Osteocyte (in vitro differentiated cells): ENCODE data around the gene ZIC1. TPM values are rescaled to one million over a fixed set of nuclear protein-coding genes. Genes with fewer than 3 reads are reported as not detected.
A peak's percentile ranks its signal among the peaks of the same experiment; 100 is the strongest.

Source experiments
- DNase-seq: peaks from one replicate; pipeline ENCODE4 v3.0.0; 2021; ENCODE audit warnings: mixed read lengths; ENCODE audit not compliant: unreplicated experiment; ENCODE audit errors: extremely low spot score
- H3K27ac Mint-ChIP-seq: one replicate; pipeline ENCODE4 v1.8.0; 2021; ENCODE audit warnings: mild to moderate bottlenecking, mixed read lengths; ENCODE audit not compliant: unreplicated experiment
- H3K27me3 Mint-ChIP-seq: one replicate; pipeline ENCODE4 v1.8.0; 2021; ENCODE audit warnings: mixed read lengths; ENCODE audit not compliant: unreplicated experiment
- H3K36me3 Mint-ChIP-seq: one replicate; pipeline ENCODE4 v1.8.0; 2021; ENCODE audit warnings: mixed read lengths; ENCODE audit not compliant: unreplicated experiment
- H3K4me1 Mint-ChIP-seq: one replicate; pipeline ENCODE4 v1.8.0; 2021; ENCODE audit warnings: mixed read lengths; ENCODE audit not compliant: unreplicated experiment
- H3K4me3 Mint-ChIP-seq: one replicate; pipeline ENCODE4 v1.8.0; 2021; ENCODE audit warnings: mild to moderate bottlenecking, moderate library complexity, mixed read lengths; ENCODE audit not compliant: unreplicated experiment
- H3K9me3 Mint-ChIP-seq: one replicate; pipeline ENCODE4 v1.8.0; 2021; ENCODE audit warnings: mixed read lengths; ENCODE audit not compliant: unreplicated experiment
- long read RNA-seq: library from polyadenylated mRNA; unstranded; transcript quantifications from one replicate; pipeline ENCODE4 v2.0.0, GENCODE V29; 2021
- total RNA-seq: library from RNA; stranded (reverse); gene quantifications from 2 replicates; pipeline ENCODE4 v1.2.1, GENCODE V29; 2021
- TF ChIP-seq, protein P1 (sequence below): fragments of 200-600 bp; sonication (generic); IDR thresholded peaks from 2 replicates; pipeline ENCODE4 v1.5.0; 2021; ENCODE audit warnings: antibody characterized with exemption, mild to moderate bottlenecking, moderate library complexity

ZIC1 gene
- 89.9 and 96.9 TPM in 2 replicates for total RNA-seq
- long read RNA-seq, partial matches to known transcripts = 0 of 22 reads
- long read RNA-seq, other reads (novel, unspliced or antisense) = 22 of 22 reads

- TF ChIP-seq, protein P1, sequence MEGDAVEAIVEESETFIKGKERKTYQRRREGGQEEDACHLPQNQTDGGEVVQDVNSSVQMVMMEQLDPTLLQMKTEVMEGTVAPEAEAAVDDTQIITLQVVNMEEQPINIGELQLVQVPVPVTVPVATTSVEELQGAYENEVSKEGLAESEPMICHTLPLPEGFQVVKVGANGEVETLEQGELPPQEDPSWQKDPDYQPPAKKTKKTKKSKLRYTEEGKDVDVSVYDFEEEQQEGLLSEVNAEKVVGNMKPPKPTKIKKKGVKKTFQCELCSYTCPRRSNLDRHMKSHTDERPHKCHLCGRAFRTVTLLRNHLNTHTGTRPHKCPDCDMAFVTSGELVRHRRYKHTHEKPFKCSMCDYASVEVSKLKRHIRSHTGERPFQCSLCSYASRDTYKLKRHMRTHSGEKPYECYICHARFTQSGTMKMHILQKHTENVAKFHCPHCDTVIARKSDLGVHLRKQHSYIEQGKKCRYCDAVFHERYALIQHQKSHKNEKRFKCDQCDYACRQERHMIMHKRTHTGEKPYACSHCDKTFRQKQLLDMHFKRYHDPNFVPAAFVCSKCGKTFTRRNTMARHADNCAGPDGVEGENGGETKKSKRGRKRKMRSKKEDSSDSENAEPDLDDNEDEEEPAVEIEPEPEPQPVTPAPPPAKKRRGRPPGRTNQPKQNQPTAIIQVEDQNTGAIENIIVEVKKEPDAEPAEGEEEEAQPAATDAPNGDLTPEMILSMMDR = no peak
- Mint-ChIP-seq H3K9me3 (no peaks in the 10 kb centered on the region), H3K27ac (peak within 1 kb of the TSS; percentile 98)
Observed at GRCh38 chr3:147409143-147410115, at the start of gene ZIC1. Gene ZIC1 (plus strand): TSS chr3:147409365. CDS start chr3:147410113, 748 bp downstream.

DNA sequence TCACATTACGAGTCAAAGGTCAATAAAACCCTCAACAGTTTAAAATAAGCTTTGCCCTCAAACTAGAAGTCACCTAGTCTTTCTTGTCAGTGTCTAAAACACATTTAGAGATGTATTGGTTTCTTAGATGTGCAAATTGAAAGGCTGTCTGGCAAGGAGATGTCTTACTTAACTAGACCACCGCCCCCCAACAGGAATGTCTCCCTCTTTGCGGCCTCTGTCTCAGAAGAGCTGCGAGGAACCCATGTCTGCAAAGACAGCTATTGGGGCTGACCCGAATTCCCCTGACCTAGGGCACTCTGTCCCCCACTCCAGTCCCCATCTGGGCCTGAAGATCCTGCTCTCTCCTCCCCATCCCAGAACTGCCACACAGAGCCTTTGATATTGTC, 49.1 kb upstream of the ZIC1 start:
- Mint-ChIP-seq H3K4me3 (no peak overlapping the region), H3K27ac (no peak overlapping the region), H3K36me3 (peaks cover 2% of the 10 kb centered on the region), H3K9me3 (no peaks in the 10 kb centered on the region), H3K4me1 (peaks cover 7% of the 10 kb centered on the region), H3K27me3 (peaks cover 85% of the 10 kb centered on the region)
- no peak for DNase-seq
- TF ChIP-seq, protein P1 = no peak

More at GRCh38 chr3:147409143-147410115, at the start of gene ZIC1:
- Mint-ChIP-seq H3K36me3 (peaks cover 30% of the 10 kb centered on the region), H3K4me1 (peaks cover 42% of the 10 kb centered on the region), H3K4me3 (peak within 1 kb of the TSS; percentile 85), H3K27me3 (no peaks in the 10 kb centered on the region)
- DNase-seq = peak; percentile 96

DNA sequence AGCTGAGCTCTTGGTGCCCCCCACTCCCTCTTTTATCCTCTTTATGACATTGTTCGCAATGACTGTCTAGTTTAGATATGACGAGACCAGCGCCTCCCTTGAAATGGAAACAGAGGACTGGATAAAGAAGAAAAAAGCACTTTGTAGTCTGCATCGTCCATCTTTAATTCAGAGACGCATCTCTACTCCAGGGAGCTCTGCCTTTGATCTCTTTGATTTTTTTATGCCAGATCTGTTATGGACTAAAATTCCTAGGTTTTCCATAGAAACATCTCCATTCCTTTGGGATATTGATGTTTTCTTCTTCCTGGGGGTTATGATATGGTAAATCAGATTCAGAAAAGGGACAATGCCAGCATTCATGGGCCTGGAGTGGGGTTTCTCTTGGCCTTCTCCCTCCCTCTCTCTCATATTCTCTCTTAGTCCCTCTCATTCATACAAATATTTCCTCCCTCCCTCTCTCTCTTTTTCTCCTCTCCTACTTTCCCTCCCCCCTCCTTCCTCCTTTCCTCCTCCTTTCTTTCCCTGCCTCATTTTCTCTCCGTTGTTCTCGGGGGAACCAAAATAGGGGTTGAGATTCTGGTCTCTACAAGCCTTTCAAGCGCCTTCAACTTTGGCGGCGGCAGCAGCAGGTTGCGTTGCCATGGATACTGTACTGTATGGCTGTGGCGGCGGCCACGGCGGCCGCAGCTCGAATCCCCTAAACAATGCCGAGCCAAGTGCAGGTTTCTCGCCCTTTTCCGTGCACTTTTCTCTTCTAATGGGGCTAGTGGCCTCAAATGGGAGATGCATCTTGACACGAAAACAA, 48.3 kb upstream of the ZIC1 start:
- no peak overlapping the region for H3K27ac Mint-ChIP-seq
- no peak for DNase-seq

GRCh38 chr3:147361454-147362420, 47.4 kb upstream of the ZIC1 start:
- Mint-ChIP-seq H3K4me1 (peaks cover 5% of the 10 kb centered on the region), H3K27ac (no peak overlapping the region), H3K4me3 (peak overlapping the region; percentile 57), H3K36me3 (peaks cover 2% of the 10 kb centered on the region), H3K27me3 (peaks cover 85% of the 10 kb centered on the region), H3K9me3 (no peaks in the 10 kb centered on the region)
- TF ChIP-seq, protein P1 = peak; percentile 63
- no peak for DNase-seq

More for the DNA sequence above, 48.3 kb upstream of the ZIC1 start:
- Mint-ChIP-seq H3K4me3 (peak overlapping the region; percentile 57), H3K36me3 (peaks cover 2% of the 10 kb centered on the region), H3K9me3 (no peaks in the 10 kb centered on the region), H3K4me1 (peaks cover 5% of the 10 kb centered on the region), H3K27me3 (peaks cover 87% of the 10 kb centered on the region)
- TF ChIP-seq, protein P1 = no peak
